Heart left ventricle (tissue), 16 donors: ENCODE results near the gene PYHIN1. TPM values are rescaled to one million over a fixed set of nuclear protein-coding genes. Genes with fewer than 3 reads are reported as not detected.
A peak's percentile ranks its signal among the peaks of the same experiment; 100 is the strongest.

ENCODE experiments used
- ATAC-seq, 4 donors: fragments of 200-7000 bp; cut with Tn5 transposase; one replicate each; pipeline ENCODE4 v1.9.1; 2020 to 2022; ENCODE audit warnings: moderate library complexity in 4 of 4, mild to moderate bottlenecking in 3 of 4, moderate number of reproducible peaks in 1 of 4
- DNase-seq, 5 donors: peaks; one replicate each; pipeline ENCODE4 v3.0.0-alpha.2; 2020
- H3K27ac ChIP-seq, 12 donors: fragments of 200-600 bp; sonication (generic) in 4 of 12; one replicate each; pipeline versions ENCODE4 v1.5.0 to v1.8.0; 2016 to 2022; ENCODE audit warnings: mild to moderate bottlenecking in 2 of 12
- H3K27me3 ChIP-seq, 9 donors: fragments of 200-600 bp; sonication (generic) in 2 of 9; one replicate each; pipeline versions ENCODE4 v1.5.1 to v1.8.0; 2016 to 2022; ENCODE audit warnings: mild to moderate bottlenecking in 3 of 9
- H3K36me3 ChIP-seq, 9 donors: fragments of 200-600 bp; sonication (generic) in 2 of 9; one replicate each; pipeline versions ENCODE4 v1.5.0 to v1.8.0; 2018 to 2022; ENCODE audit warnings: mild to moderate bottlenecking in 2 of 9
- H3K4me1 ChIP-seq, 12 donors: fragments of 200-600 bp; sonication (generic) in 4 of 12; one replicate each; pipeline versions ENCODE4 v1.5.0 to v1.8.0; 2016 to 2022; ENCODE audit warnings: mild to moderate bottlenecking in 3 of 12
- H3K4me3 ChIP-seq, 12 donors: fragments of 200-600 bp; sonication (generic) in 4 of 12; one replicate each; pipeline versions ENCODE4 v1.5.0 to v1.8.0; 2017 to 2022; ENCODE audit warnings: mild to moderate bottlenecking in 9 of 12, moderate library complexity in 4 of 12
- H3K9me3 ChIP-seq, 12 donors: fragments of 200-600 bp; sonication (generic) in 4 of 12; one replicate each; pipeline versions ENCODE4 v1.5.0 to v1.8.0; 2016 to 2022; ENCODE audit warnings: mild to moderate bottlenecking in 1 of 12
- CTCF ChIP-seq, 12 donors: fragments of 200-600 bp; sonication (generic) in 4 of 12; IDR thresholded peaks; one replicate each; pipeline versions ENCODE4 v1.5.0 to v1.8.0; 2018 to 2022; ENCODE audit warnings: antibody characterized with exemption in 12 of 12, mild to moderate bottlenecking in 5 of 12
- POLR2A ChIP-seq, 2 donors: fragments of 450-650 bp; IDR thresholded peaks; one replicate each; pipeline ENCODE4 v1.6.1; 2017; ENCODE audit warnings: antibody characterized with exemption in 2 of 2, mild to moderate bottlenecking in 2 of 2, moderate library complexity in 2 of 2
- WGBS, 4 donors: extraction: QIAGEN DNeasy Blood & Tissue Kit in 2 of 4; methylation state at CpG; one replicate each; pipeline versions ENCODE4 v1.1.5 to v1.1.7; 2013 to 2018; 5-methylcytosine and 5-hydroxymethylcytosine counted together
- intact Hi-C, 10 donors: fragments of 100-400 bp; cut with DNase I; formaldehyde crosslinking; loops; one replicate each; pipeline versions ENCODE4 v1.11.1 to v1.14.2; 2022
- polyA plus RNA-seq, 2 donors: library from polyadenylated mRNA; stranded (reverse); fragments of 200-250 nt; gene quantifications; one replicate each; pipeline ENCODE4 v1.2.3, GENCODE V29; 2013
- total RNA-seq, 9 donors: library from RNA; depleted of rRNA in 2 of 9; stranded (reverse); fragments of >200 nt in 2 of 9; fragmentation: NEBNext Ultra II Directional in 3 of 9; extraction: Animal tissue kit (Norgen Biotek cat#: 25700) in 3 of 9; gene quantifications; one replicate each; pipeline versions ENCODE4 v1.1.0 to v1.2.4, GENCODE V29; 2016 to 2023
- donor health status: ischemic (EF 13 %, LVEDD 7.1; RV severe dilation, severe dysfunction).
- donor health status: healthy with polysubstance abuse.
- donor health status: DM: no; HTN: yes; CAD: no.
- donor health status: DM: no; HTN: no; CAD: no.
- donor health status: ischemic (EF 25% LVEDD 6.9; RV normal size, moderate dysfunction).
- donor health status: ischemic (EF 25% LVEDD 5.7; RV mildly dilated, moderate dysfunction).
- donor health status: healthy.
- donor health status: DM: yes; HTN: yes; CAD: no.
- donor health status: ischemic (EF 35%, LVEDD 5.7; RV mildly dilated, moderate dysfunction).
- donor health status: nonischemic (EF 11% LVEDD 7.7; RV severe dilation, severe dysfunction).
- donor health status: DM: yes; HTN: yes; CAD: no.
- donor health status: PGD.
- donor health status: ischemic (EF 29% LVEDD 5.4; RV normal size, mild dysfunction).
- donor health status: nonischemic (EF 23%, LVEDD 6.1; RV moderate dilation, normal function).

The PYHIN1 gene
- total and polyA plus RNA-seq, 11 donors = 0.07 to 3.1 (median 0.26) TPM; not detected in 5

GRCh38 chr1:158933621-158934020 lies 2.3 kb downstream of the PYHIN1 start:
- DNase-seq (no peak), ATAC-seq (no peak)
- no peaks in the 10 kb centered on the region for H3K36me3 ChIP-seq
- no peak overlapping the region for H3K27ac ChIP-seq
- H3K9me3 ChIP-seq = no peaks in the 10 kb centered on the region
- H3K27me3 ChIP-seq = no peaks in the 10 kb centered on the region
- TF ChIP-seq CTCF (IDR thresholded peaks at IDR 0.05) (no peak), POLR2A (IDR thresholded peaks at IDR 0.05) (no peak)
- 32 to 48% (median 45%) methylated on average over 1 of the region's 1 CpG for WGBS, 4 donors
- H3K4me3 ChIP-seq = peak overlapping the region in 1 of 12 donors; percentile 53
- intact Hi-C loops = loop anchor here in 1 of 10 donors (10.0 kb wide), 1 partner anchor 59 kb away; no protein-coding TSS in a partner anchor
- H3K4me1 ChIP-seq = peaks cover 0 to 3% (median 0%) of the 10 kb centered on the region in 12 donors

GRCh38 chr1:158939180-158939579 lies 7.8 kb downstream of the PYHIN1 start:
- Histone ChIP-seq H3K4me3 (no peak overlapping the region), H3K27me3 (no peaks in the 10 kb centered on the region), H3K4me1 (no peaks in the 10 kb centered on the region), H3K27ac (no peak overlapping the region), H3K9me3 (no peaks in the 10 kb centered on the region), H3K36me3 (peaks cover 0 to 4% (median 0%) of the 10 kb centered on the region in 9 donors)
- intact Hi-C loops = loop anchor here in 1 of 10 donors (10.0 kb wide), 1 partner anchor 64 kb away; no protein-coding TSS in a partner anchor
- DNase-seq = no peak
- TF ChIP-seq POLR2A (IDR thresholded peaks at IDR 0.05) (no peak), CTCF (IDR thresholded peaks at IDR 0.05) (no peak)
- ATAC-seq = no peak
- 64 to 77% (median 68%) methylated on average over 2 of the region's 2 CpGs for WGBS, 4 donors

- no peak for TF ChIP-seq CTCF (IDR thresholded peaks at IDR 0.05)
- TF ChIP-seq POLR2A (IDR thresholded peaks at IDR 0.05) = no peak
- H3K4me3 ChIP-seq = no peak overlapping the region
- H3K27me3 ChIP-seq = no peaks in the 10 kb centered on the region
- WGBS, 4 donors = 92 to 97% (median 94%) methylated on average over 1 of the region's 1 CpG
- DNase-seq = no peak
- ATAC-seq = no peak
- no peaks in the 10 kb centered on the region for H3K9me3 ChIP-seq
- no peak overlapping the region for H3K27ac ChIP-seq
- H3K36me3 ChIP-seq = peaks cover 0 to 10% (median 0%) of the 10 kb centered on the region in 9 donors
- intact Hi-C loops = no loop called here
- H3K4me1 ChIP-seq = no peaks in the 10 kb centered on the region
These were observed 10.0 kb downstream of the PYHIN1 start for GRCh38 chr1:158941317-158941716.

GRCh38 chr1:158942490-158942889 lies 11.1 kb downstream of the PYHIN1 start:
- peaks cover 0 to under 1% (median 0%) of the 10 kb centered on the region in 9 donors for H3K27me3 ChIP-seq
- no peaks in the 10 kb centered on the region for H3K4me1 ChIP-seq
- WGBS, 4 donors = 68 to 83% (median 71%) methylated on average over 2 of the region's 2 CpGs
- peaks cover 0 to 10% (median 0%) of the 10 kb centered on the region in 9 donors for H3K36me3 ChIP-seq
- no peak overlapping the region for H3K27ac ChIP-seq
- intact Hi-C loops = no loop called here
- H3K4me3 ChIP-seq = no peak overlapping the region
- ATAC-seq = no peak
- H3K9me3 ChIP-seq = no peaks in the 10 kb centered on the region
- no peak for DNase-seq
- no peak for TF ChIP-seq POLR2A (IDR thresholded peaks at IDR 0.05)
- no peak for TF ChIP-seq CTCF (IDR thresholded peaks at IDR 0.05)
